ENCODE measurements around the gene HES7.

HES7 gene

DNA sequence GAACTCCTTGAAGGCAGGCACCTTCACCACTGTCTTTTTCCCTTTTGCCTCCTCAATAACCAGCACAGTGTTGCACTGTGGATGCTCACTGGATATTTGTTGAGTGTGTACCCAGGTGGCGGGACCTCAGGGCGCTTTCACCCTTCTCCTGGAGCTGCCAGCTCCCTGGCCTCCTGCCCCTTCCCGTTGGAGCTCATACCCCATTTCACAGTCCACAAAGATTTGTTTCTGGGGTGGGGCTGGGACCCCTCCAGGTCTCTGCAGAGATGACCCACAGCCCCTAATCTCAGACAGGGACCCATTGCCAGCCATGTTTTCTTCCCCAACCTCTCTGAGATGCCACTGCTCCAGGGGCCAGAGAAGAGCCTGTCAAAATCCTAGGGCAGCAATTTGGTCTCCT is 48.8 kb downstream of the HES7 start:
- TF ChIP-seq, protein P1, sequence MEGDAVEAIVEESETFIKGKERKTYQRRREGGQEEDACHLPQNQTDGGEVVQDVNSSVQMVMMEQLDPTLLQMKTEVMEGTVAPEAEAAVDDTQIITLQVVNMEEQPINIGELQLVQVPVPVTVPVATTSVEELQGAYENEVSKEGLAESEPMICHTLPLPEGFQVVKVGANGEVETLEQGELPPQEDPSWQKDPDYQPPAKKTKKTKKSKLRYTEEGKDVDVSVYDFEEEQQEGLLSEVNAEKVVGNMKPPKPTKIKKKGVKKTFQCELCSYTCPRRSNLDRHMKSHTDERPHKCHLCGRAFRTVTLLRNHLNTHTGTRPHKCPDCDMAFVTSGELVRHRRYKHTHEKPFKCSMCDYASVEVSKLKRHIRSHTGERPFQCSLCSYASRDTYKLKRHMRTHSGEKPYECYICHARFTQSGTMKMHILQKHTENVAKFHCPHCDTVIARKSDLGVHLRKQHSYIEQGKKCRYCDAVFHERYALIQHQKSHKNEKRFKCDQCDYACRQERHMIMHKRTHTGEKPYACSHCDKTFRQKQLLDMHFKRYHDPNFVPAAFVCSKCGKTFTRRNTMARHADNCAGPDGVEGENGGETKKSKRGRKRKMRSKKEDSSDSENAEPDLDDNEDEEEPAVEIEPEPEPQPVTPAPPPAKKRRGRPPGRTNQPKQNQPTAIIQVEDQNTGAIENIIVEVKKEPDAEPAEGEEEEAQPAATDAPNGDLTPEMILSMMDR (IDR thresholded peaks at IDR 0.05; ENCODE audit: low read depth, low read length, missing control alignments), result no peak
- in situ Hi-C loops (cut with HindIII; ENCODE audit: low sequenced_read_pairs), result no loop called here
- no peak overlapping the region for H3K4me3 ChIP-seq (ENCODE audit: low read depth, low read length)
- no peak for DNase-seq (ENCODE audit: low read depth)

DNA sequence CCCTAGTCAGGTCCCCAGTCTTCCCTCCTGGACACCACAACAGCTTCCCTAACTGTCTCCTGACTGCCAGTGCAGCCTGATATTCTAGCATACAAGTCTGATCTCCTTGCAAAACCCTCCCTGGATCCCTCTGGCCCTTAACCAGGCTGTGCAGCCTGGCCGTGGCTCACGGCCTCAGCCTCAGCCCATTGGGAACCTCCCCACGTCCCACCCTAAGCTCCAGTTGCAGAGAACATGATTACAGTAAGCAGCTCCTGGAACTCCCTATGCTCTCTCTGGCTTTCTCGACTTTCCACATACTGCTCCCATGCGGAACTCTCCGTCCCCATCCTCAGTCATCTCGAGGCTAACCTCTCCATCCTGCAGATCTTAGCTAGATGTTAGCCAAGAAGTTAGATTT is 49.4 kb downstream of the HES7 start:
- no peak for DNase-seq (ENCODE audit: low read depth)
- TF ChIP-seq, protein P1 (IDR thresholded peaks at IDR 0.05; ENCODE audit: low read depth, low read length, missing control alignments), result no peak
- in situ Hi-C loops (cut with HindIII; ENCODE audit: low sequenced_read_pairs), result no loop called here
- no peak overlapping the region for H3K4me3 ChIP-seq (ENCODE audit: low read depth, low read length)

DNA sequence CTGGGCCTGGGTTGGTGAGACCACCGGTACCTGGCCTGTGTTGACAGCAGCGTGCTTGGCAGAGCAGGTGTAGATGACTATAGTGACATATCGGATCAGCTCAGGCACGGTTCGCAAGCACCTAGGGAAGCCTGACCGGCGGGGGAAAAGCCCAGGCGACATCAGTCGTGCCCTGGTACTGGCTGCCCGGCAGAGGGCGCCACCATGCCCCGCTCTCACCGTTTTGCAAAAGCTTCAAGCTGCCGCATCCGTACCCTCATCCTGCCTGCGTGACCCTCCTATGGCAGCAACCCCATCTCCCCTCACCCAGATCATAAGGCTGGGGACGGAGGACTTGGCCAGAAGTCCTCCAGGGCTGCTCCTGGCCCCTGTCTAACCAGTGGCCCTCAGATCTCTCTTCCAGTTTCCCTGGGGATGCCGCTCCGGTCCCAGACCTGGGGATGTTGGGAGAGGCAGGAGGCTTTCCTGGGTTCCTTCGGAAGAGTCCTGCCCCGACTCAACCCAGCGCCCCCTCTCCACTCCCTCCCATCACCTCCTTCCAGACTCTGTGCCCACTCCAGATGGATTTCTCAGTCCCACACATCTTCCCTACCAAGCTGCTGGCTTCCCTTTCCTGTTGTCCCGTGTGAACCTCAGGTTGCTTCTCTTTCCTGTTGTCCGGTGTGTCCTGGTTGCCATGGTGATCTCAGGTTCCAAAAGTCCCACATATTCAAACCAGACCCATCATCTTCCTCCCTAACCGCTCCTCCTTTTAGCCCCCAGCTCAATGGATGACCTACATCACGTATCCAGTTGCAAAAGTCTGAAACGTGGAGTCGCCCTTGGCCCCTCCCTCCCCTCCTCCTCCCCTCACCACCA is 50.0 kb downstream of the HES7 start:
- in situ Hi-C loops (cut with HindIII; ENCODE audit: low sequenced_read_pairs), result no loop called here
- DNase-seq (ENCODE audit: low read depth), result no peak
- TF ChIP-seq, protein P1 (IDR thresholded peaks at IDR 0.05; ENCODE audit: low read depth, low read length, missing control alignments), result peak; percentile 84
- no peak overlapping the region for H3K4me3 ChIP-seq (ENCODE audit: low read depth, low read length)

DNA sequence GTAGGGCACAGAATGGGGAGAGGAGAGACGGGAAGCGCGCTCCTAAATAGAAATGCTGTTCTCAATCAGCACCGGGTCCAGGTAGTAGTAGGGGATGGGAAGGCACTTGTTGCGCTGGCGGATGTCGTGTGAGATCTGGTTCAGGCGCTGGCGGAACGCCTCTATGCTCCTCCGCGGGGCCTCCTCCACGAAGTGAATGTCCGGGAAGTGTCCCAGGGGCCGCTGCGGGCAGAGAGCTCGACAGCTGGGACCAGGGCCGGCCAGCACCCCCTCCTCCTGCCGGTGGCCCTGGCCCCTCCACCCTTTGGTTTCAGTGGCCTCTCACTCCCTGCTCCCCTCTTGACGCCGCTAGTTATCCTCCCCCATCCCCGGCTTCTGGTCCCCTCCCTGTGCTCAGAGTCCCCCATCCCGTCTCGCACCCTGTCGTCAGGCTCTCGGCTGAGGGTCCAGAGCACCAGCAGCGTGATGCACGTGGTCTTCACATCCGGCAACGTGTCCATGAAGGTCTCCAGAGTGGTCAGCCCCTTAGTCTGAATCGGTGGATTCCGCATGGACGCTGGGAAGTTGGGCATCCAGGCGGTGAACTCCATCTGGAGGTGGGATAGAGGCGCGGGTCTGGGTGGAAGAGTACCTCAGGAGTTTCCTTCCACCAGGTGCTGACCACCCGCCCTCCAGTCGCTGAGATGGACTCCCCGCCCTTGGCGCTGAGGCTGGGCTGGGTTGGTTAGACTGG is 51.0 kb downstream of the HES7 start:
- TF ChIP-seq, protein P1 (IDR thresholded peaks at IDR 0.05; ENCODE audit: low read depth, low read length, missing control alignments), result no peak
- in situ Hi-C loops (cut with HindIII; ENCODE audit: low sequenced_read_pairs), result no loop called here
- DNase-seq (ENCODE audit: low read depth), result no peak
- H3K4me3 ChIP-seq (ENCODE audit: low read depth, low read length), result no peak overlapping the region

DNA sequence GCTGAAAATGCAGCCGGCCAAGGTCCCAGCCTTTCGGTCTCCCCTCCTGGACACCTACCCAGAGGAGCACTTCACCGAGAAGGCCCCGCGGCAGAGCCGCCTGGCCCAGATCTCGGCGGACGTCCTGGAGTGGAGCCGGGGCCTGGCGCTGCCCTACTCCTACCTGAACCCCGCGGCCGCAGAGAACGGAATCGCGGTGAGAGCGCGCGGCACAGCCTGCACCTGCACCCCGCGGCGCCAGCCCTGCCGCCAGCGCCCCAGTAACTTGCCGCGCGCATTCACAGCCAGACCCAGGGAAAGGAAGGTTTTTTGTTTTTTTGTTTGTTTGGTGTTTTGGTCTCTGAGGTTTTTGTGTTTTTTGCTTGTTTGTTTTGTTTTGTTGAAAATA is 51.6 kb downstream of the HES7 start:
- TF ChIP-seq, protein P1 (IDR thresholded peaks at IDR 0.05; ENCODE audit: low read depth, low read length, missing control alignments), result no peak
- DNase-seq (ENCODE audit: low read depth), result no peak
- H3K4me3 ChIP-seq (ENCODE audit: low read depth, low read length), result no peak overlapping the region
- in situ Hi-C loops (cut with HindIII; ENCODE audit: low sequenced_read_pairs), result no loop called here

DNA sequence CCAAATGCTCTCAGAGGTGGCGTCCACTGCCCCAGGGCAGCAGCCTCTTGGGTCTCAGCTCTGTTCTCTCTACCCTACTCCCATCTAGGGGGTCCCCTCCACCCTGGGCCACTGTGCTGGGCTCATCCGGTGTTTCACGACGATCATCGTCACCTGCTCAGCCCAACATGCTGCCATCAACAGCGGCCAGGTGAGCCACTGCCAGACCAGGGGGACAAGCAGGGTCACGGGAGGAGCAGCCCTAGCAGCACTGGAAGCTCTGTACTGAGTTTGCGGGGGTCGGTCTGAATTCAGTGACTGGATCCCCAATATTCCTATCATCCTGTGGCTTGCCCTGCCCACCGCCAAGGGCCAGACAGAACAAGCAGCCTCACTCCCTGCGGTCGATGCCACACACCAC is 52.4 kb downstream of the HES7 start:
- no peak for DNase-seq (ENCODE audit: low read depth)
- H3K4me3 ChIP-seq (ENCODE audit: low read depth, low read length), result no peak overlapping the region
- TF ChIP-seq, protein P1 (IDR thresholded peaks at IDR 0.05; ENCODE audit: low read depth, low read length, missing control alignments), result no peak
- in situ Hi-C loops (cut with HindIII; ENCODE audit: low sequenced_read_pairs), result no loop called here

All from astrocyte of the cerebellum (primary cell).